ENCODE measurements around the gene LOC128125822.
A peak's percentile ranks its signal among the peaks of the same experiment; 100 is the strongest.

The LOC128125822 gene

GRCh38 chr6:63599243-63599642, 27.0 kb downstream of the LOC128125822 start:
- no peak for DNase-seq (ENCODE audit: low spot score)
- peak overlapping the region; percentile 88 for H3K4me2 ChIP-seq
- 88% methylated on average over 7 of the region's 7 CpGs for WGBS (ENCODE audit: low lambda C conversion rate, missing lambda C conversion rate)
- H3K9me2 ChIP-seq (replicated peaks; ENCODE audit: insufficient read depth) = no peaks in the 10 kb centered on the region
- no peaks in the 10 kb centered on the region for H3K36me3 ChIP-seq (replicated peaks; ENCODE audit: insufficient read depth, low read depth)
- no peaks in the 10 kb centered on the region for H3K79me2 ChIP-seq
- no peaks in the 10 kb centered on the region for H4K20me1 ChIP-seq (ENCODE audit: insufficient read depth, poor library complexity, severe bottlenecking)
- peaks cover 6% of the 10 kb centered on the region for H3K4me1 ChIP-seq (ENCODE audit: insufficient read depth)
- peak overlapping the region; percentile 84 for H3K27ac ChIP-seq
- H3K9me3 ChIP-seq (ENCODE audit: low read depth) = no peaks in the 10 kb centered on the region
- no peak for TF ChIP-seq EZH2 (IDR thresholded peaks at IDR 0.05; ENCODE audit: borderline replicate concordance)
- TF ChIP-seq CTCF (IDR thresholded peaks at IDR 0.05; ENCODE audit: poor library complexity) = no peak
- no peak for TF ChIP-seq EZH2phosphoT487 (IDR thresholded peaks at IDR 0.05; ENCODE audit: low read depth, severe bottlenecking, unreplicated experiment)
- peak overlapping the region; percentile 99 for H2AFZ ChIP-seq
- H3K27me3 ChIP-seq = no peaks in the 10 kb centered on the region
- no peak overlapping the region for H3K4me3 ChIP-seq

- WGBS (ENCODE audit: low lambda C conversion rate, missing lambda C conversion rate) = 88% methylated on average over 6 of the region's 6 CpGs
- no peak for TF ChIP-seq EZH2 (IDR thresholded peaks at IDR 0.05; ENCODE audit: borderline replicate concordance)
- no peak for TF ChIP-seq CTCF (IDR thresholded peaks at IDR 0.05; ENCODE audit: poor library complexity)
- TF ChIP-seq EZH2phosphoT487 (IDR thresholded peaks at IDR 0.05; ENCODE audit: low read depth, severe bottlenecking, unreplicated experiment) = no peak
- Histone ChIP-seq H3K79me2 (no peaks in the 10 kb centered on the region), H3K4me3 (no peak overlapping the region), H3K36me3 (replicated peaks; ENCODE audit: insufficient read depth, low read depth) (no peaks in the 10 kb centered on the region), H3K4me1 (ENCODE audit: insufficient read depth) (peaks cover 6% of the 10 kb centered on the region), H3K4me2 (no peak overlapping the region), H3K27ac (no peak overlapping the region), H4K20me1 (ENCODE audit: insufficient read depth, poor library complexity, severe bottlenecking) (no peaks in the 10 kb centered on the region), H3K27me3 (no peaks in the 10 kb centered on the region), H3K9me3 (ENCODE audit: low read depth) (no peaks in the 10 kb centered on the region), H2AFZ (no peak overlapping the region), H3K9me2 (replicated peaks; ENCODE audit: insufficient read depth) (no peaks in the 10 kb centered on the region)
- DNase-seq (ENCODE audit: low spot score) = no peak
Observed at GRCh38 chr6:63600136-63600535, 27.9 kb downstream of the LOC128125822 start.

GRCh38 chr6:63609231-63609630, 37.0 kb downstream of the LOC128125822 start:
- Histone ChIP-seq H3K79me2 (no peaks in the 10 kb centered on the region), H3K27me3 (no peaks in the 10 kb centered on the region), H3K27ac (no peak overlapping the region), H3K4me2 (no peak overlapping the region), H3K4me1 (ENCODE audit: insufficient read depth) (no peaks in the 10 kb centered on the region), H3K4me3 (no peak overlapping the region), H3K36me3 (replicated peaks; ENCODE audit: insufficient read depth, low read depth) (no peaks in the 10 kb centered on the region), H3K9me3 (ENCODE audit: low read depth) (no peaks in the 10 kb centered on the region), H2AFZ (no peak overlapping the region), H3K9me2 (replicated peaks; ENCODE audit: insufficient read depth) (no peaks in the 10 kb centered on the region), H4K20me1 (ENCODE audit: insufficient read depth, poor library complexity, severe bottlenecking) (no peaks in the 10 kb centered on the region)
- 89% methylated on average over 1 of the region's 1 CpG for WGBS (ENCODE audit: low lambda C conversion rate, missing lambda C conversion rate)
- no peak for DNase-seq (ENCODE audit: low spot score)
- TF ChIP-seq CTCF (IDR thresholded peaks at IDR 0.05; ENCODE audit: poor library complexity) = no peak
- no peak for TF ChIP-seq EZH2 (IDR thresholded peaks at IDR 0.05; ENCODE audit: borderline replicate concordance)
- no peak for TF ChIP-seq EZH2phosphoT487 (IDR thresholded peaks at IDR 0.05; ENCODE audit: low read depth, severe bottlenecking, unreplicated experiment)

- Histone ChIP-seq H2AFZ (no peak overlapping the region), H3K27me3 (no peaks in the 10 kb centered on the region), H4K20me1 (ENCODE audit: insufficient read depth, poor library complexity, severe bottlenecking) (no peaks in the 10 kb centered on the region), H3K4me1 (ENCODE audit: insufficient read depth) (no peaks in the 10 kb centered on the region), H3K9me3 (ENCODE audit: low read depth) (no peaks in the 10 kb centered on the region), H3K36me3 (replicated peaks; ENCODE audit: insufficient read depth, low read depth) (no peaks in the 10 kb centered on the region), H3K9me2 (replicated peaks; ENCODE audit: insufficient read depth) (no peaks in the 10 kb centered on the region), H3K27ac (no peak overlapping the region), H3K79me2 (no peaks in the 10 kb centered on the region), H3K4me2 (no peak overlapping the region), H3K4me3 (no peak overlapping the region)
- WGBS (ENCODE audit: low lambda C conversion rate, missing lambda C conversion rate) = 72% methylated on average over 1 of the region's 1 CpG
- TF ChIP-seq CTCF (IDR thresholded peaks at IDR 0.05; ENCODE audit: poor library complexity) (no peak), EZH2phosphoT487 (IDR thresholded peaks at IDR 0.05; ENCODE audit: low read depth, severe bottlenecking, unreplicated experiment) (no peak), EZH2 (IDR thresholded peaks at IDR 0.05; ENCODE audit: borderline replicate concordance) (no peak)
- DNase-seq (ENCODE audit: low spot score) = no peak
Observed at GRCh38 chr6:63610944-63611343, 38.7 kb downstream of the LOC128125822 start.
